GM21360 (cell line): Measurements from ENCODE around the gene EHD2.

Source experiments
- ATAC-seq: cut with Tn5 transposase; IDR thresholded peaks from one replicate; pipeline ENCODE4 v1.9.1; 2021; ENCODE audit warnings: mild to moderate bottlenecking, moderate library complexity; ENCODE audit not compliant: unreplicated experiment

Gene EHD2

GRCh38 chr19:47687906-47688305 lies 25.3 kb upstream of the EHD2 start:
- ATAC-seq: no peak

- ATAC-seq: no peak
These were observed 22.1 kb upstream of the EHD2 start for GRCh38 chr19:47691090-47691489.

GRCh38 chr19:47691782-47692181 lies 21.4 kb upstream of the EHD2 start:
- no peak for ATAC-seq

- no peak for ATAC-seq
These were observed 19.7 kb upstream of the EHD2 start for GRCh38 chr19:47693489-47693888.

GRCh38 chr19:47693903-47694302 lies 19.3 kb upstream of the EHD2 start:
- no peak for ATAC-seq

GRCh38 chr19:47694466-47695273 lies 18.6 kb upstream of the EHD2 start:
- ATAC-seq: no peak

- ATAC-seq: no peak
These were observed 17.5 kb upstream of the EHD2 start for GRCh38 chr19:47695533-47696262.

GRCh38 chr19:47696635-47697034 lies 16.6 kb upstream of the EHD2 start:
- ATAC-seq: no peak

GRCh38 chr19:47697863-47698609 lies 15.2 kb upstream of the EHD2 start:
- peak; percentile 55 for ATAC-seq

- no peak for ATAC-seq
These were observed 14.4 kb upstream of the EHD2 start for GRCh38 chr19:47698631-47699359.

- no peak for ATAC-seq
These were observed 13.8 kb upstream of the EHD2 start for GRCh38 chr19:47699360-47699917.

GRCh38 chr19:47700934-47701716 lies 12.1 kb upstream of the EHD2 start:
- ATAC-seq: no peak

GRCh38 chr19:47701717-47702552 lies 11.3 kb upstream of the EHD2 start:
- ATAC-seq: no peak

GRCh38 chr19:47702671-47703070 lies 10.6 kb upstream of the EHD2 start:
- ATAC-seq: no peak

- no peak for ATAC-seq
These were observed 9.9 kb upstream of the EHD2 start for GRCh38 chr19:47703301-47703700.

- ATAC-seq: no peak
These were observed 9.2 kb upstream of the EHD2 start for GRCh38 chr19:47704024-47704423.

GRCh38 chr19:47704656-47705055 lies 8.6 kb upstream of the EHD2 start:
- ATAC-seq: no peak

GRCh38 chr19:47707135-47707925 lies 5.9 kb upstream of the EHD2 start:
- ATAC-seq: peak; percentile 52
